ENCODE measurements around the gene CPSF4. TPM values are rescaled to one million over a fixed set of nuclear protein-coding genes. Genes with fewer than 3 reads are reported as not detected.
"Not testable (repeated sequence)": the region's sequence is repeated elsewhere in the genome, so short reads cannot be mapped to it uniquely, and the experiment has no call there.

The CPSF4 gene
- total RNA-seq, 2 donors from 2014 or later: 42.3 to 48.2 TPM

GRCh38 chr7:99408379-99409191, 30.2 kb upstream of the CPSF4 start, which contains the start of the genes BUD31 and PDAP1:
Gene BUD31, plus strand, starts transcription at chr7:99408969. Its CDS starts 2,124 bp downstream, at chr7:99411093.
Gene PDAP1, minus strand, starts transcription at chr7:99408597. Its CDS starts 49 bp downstream, at chr7:99408548.
- H3K4me3 ChIP-seq: peak within 1 kb of the TSS; percentile 96
- TF ChIP-seq CTCF (IDR thresholded peaks at IDR 0.05): no peak
- peak within 1 kb of the TSS; percentile 95 to 96 for H3K27ac ChIP-seq
- ATAC-seq (ENCODE audit: insufficient number of reproducible peaks, low FRiP score, low read depth) (peak; percentile 93), DNase-seq (ENCODE audit: low spot score) (peak; percentile 62)
- peaks cover 31% of the 10 kb centered on the region for H3K36me3 ChIP-seq
- H3K9me3 ChIP-seq: no peaks in the 10 kb centered on the region
- peaks cover 24 to 32% of the 10 kb centered on the region in 2 donors for H3K4me1 ChIP-seq (ENCODE audit: control insufficient read depth in 1 of 2, low read depth in 2 of 2)
- H3K27me3 ChIP-seq (replicated peaks; ENCODE audit: insufficient read depth): no peaks in the 10 kb centered on the region

GRCh38 chr7:99409192-99409572, 29.6 kb upstream of the CPSF4 start:
- Histone ChIP-seq H3K36me3 (peaks cover 29% of the 10 kb centered on the region), H3K27ac (peak overlapping the region; percentile 95 to 96), H3K4me3 (peak overlapping the region; percentile 96), H3K9me3 (no peaks in the 10 kb centered on the region), H3K27me3 (replicated peaks; ENCODE audit: insufficient read depth) (no peaks in the 10 kb centered on the region), H3K4me1 (ENCODE audit: control insufficient read depth in 1 of 2, low read depth in 2 of 2) (peaks cover 24 to 32% of the 10 kb centered on the region in 2 donors)
- TF ChIP-seq CTCF (IDR thresholded peaks at IDR 0.05): no peak
- no peak for DNase-seq (ENCODE audit: low spot score)
- ATAC-seq (ENCODE audit: insufficient number of reproducible peaks, low FRiP score, low read depth): no peak

DNA sequence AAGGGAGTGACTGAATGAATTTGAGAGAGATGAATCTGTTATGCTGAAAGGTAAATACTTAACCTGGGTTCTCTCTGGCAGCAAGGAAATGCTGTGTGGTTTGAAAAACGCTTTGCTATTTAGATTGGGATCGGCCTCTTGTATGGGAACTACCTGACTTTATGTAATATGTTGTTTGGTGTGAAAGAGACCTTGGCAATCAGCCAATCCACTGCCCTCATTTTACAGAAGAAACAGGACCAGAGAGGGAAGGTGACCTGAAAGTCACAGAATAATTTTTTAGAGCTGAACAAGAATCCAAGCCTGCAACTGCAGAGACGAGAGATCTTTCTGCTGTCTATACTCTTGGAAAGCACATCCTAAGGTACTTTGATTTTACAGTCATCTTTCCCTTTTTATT, 28.9 kb upstream of the CPSF4 start:
- no peak for TF ChIP-seq CTCF (IDR thresholded peaks at IDR 0.05)
- Histone ChIP-seq H3K9me3 (no peaks in the 10 kb centered on the region), H3K36me3 (peaks cover 29% of the 10 kb centered on the region), H3K4me1 (ENCODE audit: control insufficient read depth in 1 of 2, low read depth in 2 of 2) (peaks cover 24 to 32% of the 10 kb centered on the region in 2 donors), H3K4me3 (peak overlapping the region; percentile 96), H3K27me3 (replicated peaks; ENCODE audit: insufficient read depth) (no peaks in the 10 kb centered on the region), H3K27ac (peak overlapping the region in 1 of 2 donors; percentile 96)
- DNase-seq (ENCODE audit: low spot score) (no peak), ATAC-seq (ENCODE audit: insufficient number of reproducible peaks, low FRiP score, low read depth) (no peak)

DNA sequence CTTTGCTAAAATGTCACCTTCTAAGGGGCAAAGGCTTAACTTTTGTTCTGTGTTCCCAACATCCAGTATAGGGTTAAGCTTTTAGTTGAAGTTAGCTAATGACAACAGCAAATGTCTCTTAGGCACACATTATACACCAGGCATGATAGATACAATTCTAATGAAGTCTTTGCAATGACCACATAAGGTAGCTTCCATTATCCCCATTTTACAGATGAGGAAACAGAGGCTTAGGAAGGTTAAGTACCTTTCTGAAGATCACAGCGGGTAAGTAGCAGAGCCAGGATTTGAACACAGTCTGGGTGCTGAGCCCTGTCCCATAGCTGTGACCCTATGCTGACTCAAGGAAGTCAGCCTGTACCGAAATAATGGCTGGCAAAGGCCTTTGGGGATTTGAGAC, 28.1 kb upstream of the CPSF4 start:
- Histone ChIP-seq H3K4me1 (ENCODE audit: control insufficient read depth in 1 of 2, low read depth in 2 of 2) (peaks cover 24 to 32% of the 10 kb centered on the region in 2 donors), H3K27ac (no peak overlapping the region), H3K4me3 (no peak overlapping the region), H3K36me3 (peaks cover 37% of the 10 kb centered on the region), H3K27me3 (replicated peaks; ENCODE audit: insufficient read depth) (no peaks in the 10 kb centered on the region), H3K9me3 (no peaks in the 10 kb centered on the region)
- DNase-seq (ENCODE audit: low spot score): no peak
- TF ChIP-seq CTCF (IDR thresholded peaks at IDR 0.05): no peak
- ATAC-seq (ENCODE audit: insufficient number of reproducible peaks, low FRiP score, low read depth): no peak

DNA sequence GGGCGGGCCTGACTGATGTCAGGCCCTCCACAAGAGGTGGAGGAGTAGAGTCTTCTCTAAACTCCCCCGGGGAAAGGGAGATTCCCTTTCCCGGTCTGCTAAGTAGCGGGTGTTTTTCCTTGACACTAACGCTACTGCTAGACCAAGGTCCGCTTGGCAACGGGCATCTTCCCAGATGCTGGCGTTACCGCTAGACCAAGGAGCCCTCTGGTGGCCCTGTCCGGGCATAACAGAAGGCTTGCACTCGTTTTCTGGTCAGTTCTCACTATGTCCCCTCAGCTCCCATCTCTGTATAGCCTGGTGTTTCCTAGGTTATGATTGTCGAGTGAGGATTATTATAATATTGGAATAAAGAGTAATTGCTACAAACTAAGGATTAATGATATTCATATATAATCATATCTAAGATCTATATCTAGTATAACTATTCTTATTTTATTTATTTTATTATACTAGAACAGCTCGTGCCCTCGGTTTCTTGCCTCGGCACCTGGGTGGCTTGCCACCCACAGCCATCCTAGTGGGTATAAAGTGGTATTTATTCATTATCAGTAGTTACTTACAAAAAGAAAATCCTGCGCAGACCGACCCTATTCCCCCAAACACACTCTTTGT, 23.1 kb upstream of the CPSF4 start:
- not testable (repeated sequence) for DNase-seq (ENCODE audit: low spot score); H3K4me3 ChIP-seq; ATAC-seq (ENCODE audit: insufficient number of reproducible peaks, low FRiP score, low read depth); H3K27me3 ChIP-seq (replicated peaks; ENCODE audit: insufficient read depth); H3K4me1 ChIP-seq (ENCODE audit: control insufficient read depth in 1 of 2, low read depth in 2 of 2); H3K9me3 ChIP-seq
- H3K27ac ChIP-seq: peak overlapping the region in 1 of 2 donors; percentile 15
- H3K36me3 ChIP-seq: peaks cover 85% of the 10 kb centered on the region
- peak; percentile 67 for TF ChIP-seq CTCF (IDR thresholded peaks at IDR 0.05)
